AML-193 (cell line): ENCODE results near the gene SLC35B2.

ENCODE experiments used
- DNase-seq, 2 experiments: peaks; one replicate each; lab custom pipeline; 2025; lab: John Stamatoyannopoulos, UW

Gene SLC35B2

DNA sequence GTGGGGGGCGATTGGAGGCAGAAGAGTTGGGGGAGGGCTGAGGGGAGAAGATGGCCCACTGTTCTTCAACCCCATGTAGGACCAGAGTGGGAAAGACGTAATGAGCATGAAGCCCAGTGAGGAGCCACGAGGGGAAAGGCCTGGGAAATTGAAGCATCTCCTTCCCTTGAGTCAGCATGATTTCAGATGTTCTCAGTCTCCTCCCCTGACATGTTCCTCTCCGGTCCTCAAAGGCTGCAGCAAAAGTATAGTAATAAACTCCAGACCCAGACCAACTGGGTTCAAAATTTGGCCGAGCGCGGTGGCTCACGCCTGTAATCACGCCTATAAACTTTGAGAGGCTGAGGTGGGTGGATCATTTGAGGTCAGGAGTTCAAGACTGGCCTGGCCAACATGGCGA, 9.9 kb upstream of the SLC35B2 start:
- no peak for DNase-seq

DNA sequence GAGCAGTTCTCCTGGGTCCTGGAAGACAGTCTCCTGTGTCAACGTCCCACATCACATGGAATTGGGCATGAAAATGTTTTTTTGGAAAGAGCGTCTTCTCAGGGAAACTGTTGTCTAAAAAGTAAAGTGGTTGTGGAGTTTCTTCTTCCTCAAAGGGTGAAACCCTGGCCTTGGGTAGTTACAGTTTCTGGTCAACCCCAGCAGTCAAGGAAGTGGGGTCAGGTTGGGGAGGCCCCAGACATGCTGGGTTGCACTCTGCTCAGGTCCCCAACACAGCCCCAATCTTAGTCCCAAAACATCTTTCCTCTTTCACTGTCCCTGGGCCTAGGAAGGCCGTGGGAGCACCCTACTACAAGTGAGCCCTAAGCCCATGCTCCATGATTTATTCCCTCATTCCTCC, 9.0 kb upstream of the SLC35B2 start:
- no peak for DNase-seq

DNA sequence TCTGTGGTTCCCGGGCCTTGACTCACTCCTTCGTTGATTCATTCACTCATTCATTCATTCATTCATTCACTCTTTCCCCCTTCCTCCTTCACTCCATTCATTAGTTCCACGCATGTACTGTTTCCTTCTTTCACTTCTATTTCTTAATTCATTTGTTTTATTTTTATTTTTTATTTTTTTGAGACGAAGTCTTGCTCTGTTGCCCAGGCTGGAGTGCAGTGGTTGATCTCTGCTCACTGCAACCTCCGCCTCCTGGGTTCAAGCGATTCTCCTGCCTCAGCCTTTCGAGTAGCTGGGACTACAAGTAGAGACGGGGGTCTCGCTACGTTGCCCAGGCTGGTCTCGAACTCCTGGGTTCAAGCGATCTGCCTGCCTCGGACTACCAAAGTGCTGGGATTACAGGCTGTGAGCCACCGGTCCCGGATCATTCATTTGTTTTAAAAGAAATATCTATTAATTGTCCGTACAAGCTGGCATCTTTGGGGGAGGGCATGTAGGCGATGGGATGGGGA, 8.4 kb upstream of the SLC35B2 start:
- no peak for DNase-seq

DNA sequence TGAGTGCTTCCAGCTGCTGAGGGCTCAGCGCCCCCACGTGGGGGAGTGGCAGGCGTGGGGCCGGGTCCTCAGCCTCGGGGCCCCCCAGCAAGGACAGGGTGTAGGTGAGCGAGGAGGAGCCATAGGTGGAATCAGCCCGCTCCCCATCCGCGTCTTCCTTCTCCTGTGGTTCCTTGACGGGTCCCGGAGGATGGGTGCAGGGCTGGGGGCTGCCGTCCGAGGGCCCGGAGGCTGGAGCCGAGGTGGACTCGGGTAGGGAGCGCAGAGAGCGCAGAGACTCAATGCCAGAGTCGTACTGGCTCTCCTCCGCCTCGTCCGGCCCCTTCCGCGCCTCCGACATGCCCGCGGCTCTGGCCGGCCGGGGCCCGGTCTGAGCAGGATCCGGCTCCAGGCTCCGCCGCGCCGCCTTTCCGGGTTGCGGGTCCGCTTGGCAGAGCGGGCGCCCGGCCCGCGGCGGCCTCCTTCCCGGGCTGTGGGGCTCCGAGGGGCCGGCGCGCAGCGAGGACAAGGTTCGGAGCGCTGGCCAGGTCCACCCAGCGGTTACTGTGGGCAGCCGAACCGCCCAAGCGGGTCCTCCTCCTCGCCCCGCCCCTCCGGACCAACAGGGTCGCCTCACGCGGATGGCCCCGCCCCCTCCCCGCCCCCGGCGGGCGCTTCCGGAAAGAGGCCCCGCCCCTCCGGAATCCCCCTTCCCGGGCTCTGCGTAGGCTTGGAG, 7.8 kb upstream of the SLC35B2 start, which contains the start of gene NFKBIE:
TSS of gene NFKBIE (minus strand) at position 545 of the 715 bp plus-strand sequence. CDS start at position 340, 205 bp downstream.
- DNase-seq, result peak; percentile 63 to 72

DNA sequence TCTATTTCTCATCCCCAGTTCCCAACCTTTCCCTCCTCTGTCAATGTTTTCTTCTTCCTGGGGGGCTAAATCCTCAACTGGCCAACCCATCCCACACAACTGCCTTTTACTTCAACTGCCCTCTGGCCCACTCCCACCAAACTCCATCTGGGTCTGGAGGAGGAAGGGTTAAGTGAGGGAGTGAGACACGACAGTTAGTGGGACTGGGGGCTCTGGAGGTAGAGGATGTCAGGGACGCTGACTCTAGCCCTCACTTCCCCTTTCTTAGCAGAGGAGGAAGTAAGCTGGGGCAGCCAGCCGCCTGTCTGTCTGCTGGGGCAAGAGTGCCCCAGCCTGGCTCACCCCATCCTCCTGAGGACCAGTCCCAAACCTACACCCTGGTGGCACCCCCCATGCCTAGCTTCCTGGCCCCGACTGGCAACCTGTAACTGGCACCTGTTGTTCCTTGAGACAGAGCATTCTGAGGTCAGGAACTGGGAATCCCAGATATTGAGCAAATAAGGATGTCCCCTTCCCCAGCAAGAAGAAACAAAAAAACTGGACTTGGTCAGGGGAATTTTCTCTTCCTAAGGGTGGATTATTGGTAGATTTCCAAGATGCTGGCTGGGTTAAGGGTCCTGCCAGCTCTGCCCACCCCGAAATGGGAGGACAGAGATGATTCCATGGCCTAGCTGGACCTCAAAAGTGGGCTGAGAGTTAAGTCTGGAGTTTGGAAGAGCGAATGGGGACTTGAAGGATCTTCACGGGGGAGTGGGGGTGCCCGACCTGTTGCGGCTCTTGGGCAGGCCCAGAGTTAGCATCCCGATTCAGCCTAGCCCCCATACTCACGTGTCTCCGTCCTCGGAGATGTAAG, 7.1 kb upstream of the SLC35B2 start:
- DNase-seq, result peak; percentile 96 to 97

DNA sequence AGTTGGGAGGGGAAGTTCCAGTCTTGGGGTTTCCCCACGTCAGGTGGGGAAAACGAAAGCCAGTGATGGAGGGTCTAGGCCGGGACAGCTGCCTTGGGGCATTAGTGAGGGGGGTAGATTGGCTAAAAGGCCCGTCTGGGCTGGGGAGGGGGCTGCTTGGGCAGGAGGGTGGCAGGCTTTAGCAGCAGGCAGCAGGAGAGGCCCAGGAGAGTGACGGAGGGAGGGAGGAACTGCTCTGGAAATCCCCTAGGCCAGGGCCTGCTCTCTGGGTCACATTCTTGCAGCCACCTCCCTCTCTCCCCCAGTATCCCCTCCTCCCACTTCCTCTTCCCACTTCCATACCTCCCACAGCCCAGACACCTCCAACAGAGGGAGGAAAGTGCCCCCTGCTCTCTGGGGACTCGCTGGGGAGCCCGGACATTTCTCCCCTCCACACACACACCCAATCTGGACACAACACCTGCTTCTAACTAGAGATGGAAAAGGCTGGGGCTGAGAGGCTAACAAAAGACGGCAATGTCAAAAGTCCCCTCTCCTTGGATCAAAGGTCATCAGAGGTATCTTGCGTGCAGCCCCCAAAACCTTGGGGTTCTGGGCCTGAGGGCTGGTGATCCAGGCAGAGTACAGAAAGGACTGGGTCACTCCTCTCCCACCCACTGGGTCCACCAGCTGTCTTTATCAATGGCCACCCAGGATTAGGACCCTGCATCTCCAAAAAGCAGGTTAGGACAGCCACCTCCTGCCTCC, 6.2 kb upstream of the SLC35B2 start:
- no peak for DNase-seq

DNA sequence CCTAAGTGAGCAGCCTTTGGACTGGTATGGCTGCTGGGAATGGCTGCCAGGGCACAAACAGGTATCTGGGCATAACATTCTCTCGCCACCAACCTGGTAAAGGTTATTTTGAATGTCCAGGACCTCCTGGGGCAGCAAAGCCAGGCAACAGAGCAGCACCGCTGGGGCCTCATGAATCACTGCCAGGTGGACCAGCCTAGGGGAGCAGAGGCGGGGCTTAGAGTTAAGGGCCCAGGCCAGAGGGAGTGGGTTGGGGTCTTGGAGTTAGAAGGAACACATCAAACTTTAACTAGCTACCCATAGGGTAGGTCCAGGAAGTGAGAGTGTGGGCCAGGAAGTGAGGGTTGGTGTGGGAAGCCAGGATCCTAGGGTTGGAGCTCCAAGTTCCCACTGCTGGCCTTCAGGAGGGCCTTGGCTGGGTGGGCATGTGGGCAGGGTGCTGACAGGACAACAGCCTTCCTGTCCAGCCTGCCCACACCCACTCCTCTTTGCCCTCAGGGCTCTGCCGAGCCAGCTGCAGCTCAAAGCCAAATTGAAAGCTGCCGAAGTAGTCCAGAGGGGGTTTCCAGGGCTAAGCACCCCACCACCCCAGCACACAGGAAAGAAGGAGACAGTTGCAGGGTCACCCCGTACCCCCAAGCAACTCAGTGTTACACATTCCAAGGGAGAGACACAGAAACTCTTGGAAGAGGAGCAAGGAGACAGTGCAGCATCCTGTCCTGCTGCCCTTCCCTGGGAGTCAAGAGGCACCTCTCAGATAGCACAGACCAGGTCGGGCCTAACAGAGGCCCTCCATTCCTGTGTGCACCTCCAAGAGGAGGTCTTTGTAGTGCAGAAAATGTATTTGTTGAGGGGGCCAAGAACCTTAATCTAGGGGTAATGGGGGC, 5.4 kb upstream of the SLC35B2 start:
- no peak for DNase-seq

DNA sequence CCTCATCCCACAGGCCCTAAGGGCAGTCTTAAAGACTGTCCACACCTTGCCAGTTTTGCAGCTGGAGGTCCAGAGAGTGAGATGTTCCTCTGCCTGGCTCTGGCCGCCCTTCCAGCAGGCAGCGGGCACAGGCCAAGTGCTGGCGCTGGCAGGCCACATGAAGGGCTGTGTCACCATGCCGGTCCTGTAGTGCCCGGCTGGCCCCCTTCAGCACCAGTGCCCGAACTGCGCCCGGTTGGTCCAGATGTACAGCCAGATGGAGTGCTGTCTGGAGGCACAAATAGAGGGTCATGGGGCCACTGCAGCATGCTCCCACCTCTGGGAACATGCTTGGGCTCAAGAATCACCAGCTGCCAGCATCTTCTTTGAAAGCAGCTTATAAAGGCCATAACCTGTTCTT, 4.3 kb upstream of the SLC35B2 start:
- no peak for DNase-seq

DNA sequence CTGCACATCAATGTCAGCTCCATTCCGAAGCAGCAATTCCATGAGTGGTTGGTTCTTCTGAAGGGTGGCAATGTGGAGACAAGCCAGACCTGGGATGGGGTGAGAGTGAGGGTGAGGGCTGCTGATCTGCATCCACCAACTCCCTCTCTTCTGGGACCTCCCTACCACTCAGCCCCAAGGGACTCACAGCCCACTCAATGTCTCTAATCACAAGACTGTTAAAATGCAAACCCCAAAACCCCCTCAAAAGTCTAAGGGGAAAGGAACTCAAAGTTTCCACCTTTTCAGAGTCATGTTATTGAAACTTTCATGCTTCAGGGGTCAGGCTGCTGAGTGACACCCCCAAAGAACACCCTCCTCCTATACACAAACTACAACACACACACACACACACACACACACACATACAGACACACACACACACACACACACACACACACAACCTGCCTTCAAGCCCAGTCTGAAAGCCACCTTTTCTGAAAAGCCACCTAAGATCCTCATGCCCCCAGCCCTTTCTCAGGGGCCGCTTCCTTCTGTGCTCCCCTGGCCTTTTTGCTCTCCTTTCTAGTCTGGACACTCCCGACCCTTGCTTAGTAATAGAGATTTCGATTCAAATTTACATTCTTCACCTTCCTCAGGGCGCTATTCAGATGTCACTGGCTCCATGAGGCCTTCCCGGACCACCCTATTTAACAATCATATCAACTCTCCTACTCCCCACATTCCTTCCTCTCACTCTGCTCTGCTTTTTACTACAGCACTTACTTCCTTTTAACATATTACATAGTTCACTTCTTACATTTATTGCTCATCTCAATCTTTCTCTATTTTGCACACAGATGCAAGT, 3.3 kb upstream of the SLC35B2 start:
- no peak for DNase-seq

DNA sequence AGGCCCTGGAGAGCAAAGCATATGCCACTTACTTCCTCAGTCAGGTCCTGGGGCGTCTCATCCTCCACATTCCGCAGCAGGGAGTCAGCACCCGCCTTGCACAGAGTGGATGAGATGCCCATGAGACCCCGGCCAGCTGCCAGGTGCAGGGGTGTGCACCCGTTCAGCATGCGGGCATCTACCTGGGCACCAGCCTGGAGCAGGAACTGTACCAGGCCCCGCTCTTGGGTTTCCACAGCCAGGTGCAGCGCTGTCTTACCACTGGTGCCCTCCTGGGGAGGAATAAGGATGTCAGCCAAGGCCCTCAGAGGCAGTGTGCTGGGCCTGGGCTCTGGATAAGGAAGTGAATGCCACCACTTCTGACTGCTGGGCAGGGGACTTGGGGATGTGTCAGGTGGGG, 2.7 kb upstream of the SLC35B2 start:
- DNase-seq, result no peak

DNA sequence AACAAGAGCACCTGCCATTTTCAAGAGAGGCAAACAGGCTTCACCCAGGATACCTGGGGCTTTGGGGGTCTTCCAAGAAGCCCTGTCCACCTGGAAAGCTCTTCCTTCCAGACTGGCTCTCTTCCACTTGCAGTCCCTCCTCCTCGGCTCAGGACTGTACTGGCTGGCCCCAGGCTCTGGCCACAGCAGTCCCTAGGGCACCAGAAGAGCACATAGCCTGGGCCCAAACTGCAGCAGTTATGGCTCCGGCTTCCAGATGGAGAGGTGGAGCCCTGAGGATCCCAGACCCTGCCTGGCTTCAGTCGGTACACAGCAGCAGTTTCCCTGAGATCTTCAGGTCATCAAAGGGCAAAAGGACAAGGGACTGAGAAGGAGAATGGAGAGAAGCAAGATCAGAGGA, 1.6 kb upstream of the SLC35B2 start:
- no peak for DNase-seq

DNA sequence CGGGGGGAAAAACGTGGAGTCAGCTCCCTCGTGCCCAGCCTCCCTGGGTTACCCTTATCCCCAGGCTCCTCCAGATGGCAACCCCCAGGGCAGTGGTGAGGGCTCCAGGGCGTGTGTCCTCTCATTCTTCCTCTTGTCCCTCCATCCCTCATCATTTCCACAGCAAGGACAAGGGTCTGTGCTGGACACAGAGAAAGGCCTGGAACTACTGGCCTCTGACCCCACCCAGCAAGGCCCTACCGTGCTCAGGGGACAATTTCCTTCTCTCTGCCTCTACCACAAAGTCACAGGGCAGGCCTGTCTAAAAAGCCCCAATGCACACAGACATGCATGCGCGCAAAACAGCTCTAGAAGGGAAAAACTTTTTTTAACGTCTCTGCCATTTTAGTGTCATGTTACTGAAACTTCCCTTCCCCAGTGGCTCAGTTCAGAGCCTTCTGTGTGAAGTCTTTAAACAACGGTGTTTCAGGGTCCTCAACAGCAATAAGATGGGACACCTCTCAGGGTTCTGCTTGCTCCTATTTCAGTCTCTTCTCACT, 1.1 kb upstream of the SLC35B2 start:
- no peak for DNase-seq

DNA sequence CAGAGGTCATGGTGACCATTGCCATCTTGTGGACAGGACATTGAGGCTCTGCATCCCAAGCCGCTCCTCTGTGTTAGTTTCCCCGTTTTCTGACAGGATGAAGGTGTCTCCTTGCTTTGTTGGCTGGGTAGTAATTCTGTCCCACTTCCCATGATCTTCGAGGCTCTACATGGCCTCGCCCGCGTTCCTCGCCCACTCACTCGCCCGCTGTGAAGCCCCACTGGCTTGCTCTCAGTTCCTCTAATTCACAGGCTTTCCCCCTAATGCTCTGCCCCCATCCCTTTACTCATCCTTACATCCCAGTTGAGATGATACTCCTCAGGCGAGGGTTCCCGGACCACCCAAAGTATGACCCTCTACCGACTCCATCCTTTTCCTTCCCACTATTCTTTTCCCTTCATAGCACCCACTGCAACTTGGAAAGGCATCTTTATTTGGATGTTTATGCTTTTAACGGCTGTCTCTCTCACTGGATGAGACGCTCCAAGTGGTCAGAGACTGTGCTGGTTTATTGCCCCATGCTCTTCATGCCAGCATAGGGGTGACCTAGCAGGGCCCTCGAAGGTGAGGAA, 511 bp upstream of the SLC35B2 start:
- no peak for DNase-seq

DNA sequence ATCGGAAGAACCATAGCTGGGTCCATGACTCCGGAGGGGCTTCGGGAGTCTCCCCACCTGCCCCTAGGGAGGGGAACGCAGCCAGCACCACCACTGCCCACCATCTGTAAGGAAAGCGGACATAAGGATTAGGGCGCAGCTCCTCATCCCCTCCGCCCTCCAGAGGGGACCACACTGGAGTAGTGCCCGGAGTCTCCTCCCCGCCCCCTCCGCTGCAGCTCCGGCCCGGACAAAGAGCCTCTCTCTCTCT, 628 bp downstream of the SLC35B2 start:
- DNase-seq, result no peak

DNA sequence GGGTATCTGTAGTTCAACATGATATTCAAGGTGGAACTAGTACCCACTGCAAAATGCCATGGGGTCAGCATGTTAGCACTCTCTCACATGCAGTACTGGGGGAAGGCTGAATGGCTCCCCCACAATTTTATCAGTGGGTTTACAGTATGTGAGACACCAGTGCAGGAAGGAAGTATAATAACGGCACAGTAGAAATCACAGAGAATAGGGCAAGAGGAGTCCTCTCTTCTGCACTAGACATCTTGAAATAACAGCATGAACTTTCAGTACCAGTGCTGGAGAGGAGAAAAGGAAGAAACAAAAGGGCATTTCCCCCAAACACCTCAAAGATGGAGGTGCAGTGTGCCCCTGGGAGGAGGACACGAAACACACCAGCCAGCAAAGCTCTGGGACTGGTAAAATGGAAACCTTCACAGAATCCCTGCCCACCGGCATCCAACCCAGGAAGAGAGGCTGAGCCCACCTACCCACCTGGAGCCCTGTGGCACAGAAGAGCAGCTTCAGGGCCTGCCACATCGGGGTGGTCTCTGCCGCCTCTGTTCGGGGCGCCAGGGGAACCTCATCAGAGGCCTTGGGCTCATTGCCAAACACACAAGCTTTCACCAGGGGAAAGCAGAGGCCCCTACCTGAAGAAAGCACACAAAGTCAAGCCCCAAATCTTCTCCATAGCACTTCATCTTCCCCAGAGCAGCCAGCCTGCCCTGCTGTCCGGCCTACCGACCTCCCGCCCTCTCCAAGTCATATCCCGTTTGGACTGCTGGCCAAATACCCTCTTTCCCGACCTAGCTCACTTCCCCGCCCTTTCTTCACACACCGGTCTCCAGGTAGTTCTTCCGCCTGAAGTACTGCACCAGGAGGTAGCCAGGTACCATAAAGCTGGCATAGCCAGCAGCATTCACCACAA, 1.2 kb downstream of the SLC35B2 start:
- DNase-seq, result no peak

DNA sequence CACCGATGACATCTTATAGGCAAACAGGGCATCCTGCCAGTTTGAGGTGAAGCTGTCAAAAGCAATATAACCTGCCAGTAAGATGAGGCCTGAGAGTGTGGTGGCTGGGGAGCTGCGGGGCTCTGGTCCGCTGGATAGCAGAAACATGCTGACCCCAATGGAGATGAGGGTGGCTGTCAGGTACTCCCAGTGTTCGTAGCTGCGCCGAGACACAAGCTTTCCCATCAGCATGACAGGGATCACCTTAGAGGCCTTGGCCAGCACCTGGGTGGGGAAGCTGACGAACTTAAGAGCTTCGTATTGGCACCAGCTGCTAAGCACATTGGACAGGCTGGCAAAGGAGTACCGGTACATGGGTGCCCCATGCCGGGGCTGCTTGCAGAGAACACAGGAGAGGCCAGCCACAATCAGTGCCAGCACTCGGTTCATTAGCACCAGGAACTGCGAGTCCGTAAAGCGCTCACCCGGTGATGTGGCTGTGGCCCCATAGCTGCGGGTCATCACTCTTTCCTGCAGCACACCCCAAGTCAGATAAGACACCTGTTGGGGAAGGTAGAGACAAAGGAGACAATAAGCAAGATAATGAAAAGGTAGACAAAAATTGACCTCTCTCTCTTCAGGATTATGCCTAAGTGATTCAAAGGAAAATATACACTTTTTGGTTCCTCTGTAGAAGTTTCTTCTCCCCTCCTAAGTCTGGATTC, 2.1 kb downstream of the SLC35B2 start:
- DNase-seq, result no peak

DNA sequence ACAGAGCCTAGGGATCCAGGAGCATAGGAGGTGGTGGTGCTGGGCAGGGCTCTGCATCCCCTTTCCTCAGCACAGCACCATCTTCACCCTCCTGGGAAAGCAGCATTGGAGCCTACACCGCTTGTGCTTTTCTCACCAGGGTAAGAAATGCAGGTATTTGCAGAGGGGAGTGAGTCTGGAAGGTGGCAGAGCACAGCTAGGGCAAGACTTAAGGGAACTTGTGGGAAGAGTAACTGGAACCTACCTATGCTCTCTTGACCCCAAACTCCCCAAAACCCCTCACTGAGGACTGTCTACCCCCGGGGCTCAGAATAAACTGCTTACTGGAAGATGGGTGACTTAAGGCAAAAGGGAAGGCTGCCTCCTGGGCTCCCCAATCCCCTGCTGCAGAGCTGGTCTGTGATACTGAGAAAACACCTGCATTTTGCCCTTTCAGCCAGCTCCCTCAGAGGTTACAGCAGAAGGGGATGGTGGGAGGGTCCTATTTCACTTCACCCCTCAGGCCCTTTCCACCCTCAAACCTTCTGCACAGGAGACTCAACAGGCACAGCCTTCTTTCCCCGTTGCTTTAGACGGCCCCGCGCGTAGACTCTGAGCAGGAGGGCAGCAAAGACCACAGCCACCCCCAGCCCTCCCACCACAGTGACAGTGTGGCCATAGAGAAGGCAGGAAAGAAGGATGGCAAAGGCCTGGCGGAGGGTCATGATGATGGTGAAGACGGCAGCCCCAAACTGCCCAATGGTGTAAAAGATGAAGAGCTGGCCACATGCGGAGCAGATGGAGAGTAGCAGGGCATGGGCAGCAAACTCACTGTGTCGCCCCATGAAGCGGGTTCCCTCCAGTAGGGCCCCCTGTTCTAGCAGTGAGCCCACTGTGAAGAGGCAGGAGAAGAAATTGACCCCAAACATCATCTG, 2.9 kb downstream of the SLC35B2 start:
- no peak for DNase-seq
